Thymus (tissue), 11 donors: ENCODE measurements around the gene C3orf38. TPM values are rescaled to one million over a fixed set of nuclear protein-coding genes. Genes with fewer than 3 reads are reported as not detected.

Source experiments
- DNase-seq, 9 donors: peaks; one replicate each; pipeline ENCODE4 v3.0.0-alpha.2; 2013; ENCODE audit warnings: low spot score in 9 of 9, low read depth in 6 of 9, missing footprints in 1 of 9
- H3K27ac ChIP-seq, 2 donors: one replicate each; pipeline ENCODE4 v1.5.1; 2013; ENCODE audit warnings: control low read depth in 1 of 2, low read depth in 1 of 2, low read length in 1 of 2, mild to moderate bottlenecking in 1 of 2, moderate library complexity in 1 of 2
- H3K27me3 ChIP-seq, 2 donors: one replicate each; pipeline ENCODE4 v1.5.1; 2013; ENCODE audit warnings: low read length in 1 of 2; ENCODE audit not compliant: control insufficient read depth in 2 of 2, insufficient read depth in 1 of 2
- H3K36me3 ChIP-seq, 2 donors: one replicate each; pipeline ENCODE4 v1.5.1; 2013; ENCODE audit warnings: low read length in 1 of 2, mild to moderate bottlenecking in 1 of 2, moderate library complexity in 1 of 2; ENCODE audit not compliant: control insufficient read depth in 2 of 2, insufficient read depth in 2 of 2
- H3K4me1 ChIP-seq, 2 donors: one replicate each; pipeline ENCODE4 v1.5.1; 2013; ENCODE audit warnings: low read length in 2 of 2; ENCODE audit not compliant: control insufficient read depth in 2 of 2, insufficient read depth in 2 of 2
- H3K4me3 ChIP-seq, 2 donors: one replicate each; pipeline ENCODE4 v1.5.1; 2013; ENCODE audit warnings: low read length in 2 of 2, control low read depth in 1 of 2, mild to moderate bottlenecking in 1 of 2
- H3K9me3 ChIP-seq, 2 donors: one replicate each; pipeline ENCODE4 v1.5.1; 2013; ENCODE audit warnings: low read length in 1 of 2, mild to moderate bottlenecking in 1 of 2; ENCODE audit not compliant: control insufficient read depth in 2 of 2, insufficient read depth in 1 of 2
- WGBS: extraction: QIAGEN DNeasy Blood & Tissue Kit; methylation state at CpG from one replicate; pipeline ENCODE4 v1.1.7; 2013; 5-methylcytosine and 5-hydroxymethylcytosine counted together
- polyA plus RNA-seq: library from polyadenylated mRNA; stranded (reverse); fragments of 200-250 nt; gene quantifications from one replicate; pipeline ENCODE4 v1.2.3, GENCODE V29; 2013
- total RNA-seq: library from RNA; stranded (reverse); fragments of 120-200 nt; gene quantifications from one replicate; pipeline ENCODE4 v1.2.4, GENCODE V29; 2013
- donor health status: healthy.

C3orf38 gene
- total and polyA plus RNA-seq, 2 donors: 16.7 to 40.4 TPM

GRCh38 chr3:88203642-88204055, 53.9 kb downstream of the C3orf38 start:
- Histone ChIP-seq H3K27me3 (no peaks in the 10 kb centered on the region), H3K9me3 (no peaks in the 10 kb centered on the region), H3K4me1 (no peaks in the 10 kb centered on the region), H3K4me3 (no peak overlapping the region), H3K36me3 (no peaks in the 10 kb centered on the region), H3K27ac (no peak overlapping the region)
- peak in 8 of 9 donors; percentile 2 to 61 (median 34) for DNase-seq
- WGBS: 22% methylated on average over 5 of the region's 5 CpGs

Other genes starting within 250 kb of the C3orf38 start
- 64.8 TPM for gene CGGBP1, start 91.0 kb upstream of the C3orf38 start, total RNA-seq
- gene CGGBP1, start 91.0 kb upstream of the C3orf38 start, polyA plus RNA-seq: 121 TPM
- 15.0 TPM for gene ZNF654, start 90.7 kb upstream of the C3orf38 start, total RNA-seq
- 9.5 TPM for gene ZNF654, start 90.7 kb upstream of the C3orf38 start, polyA plus RNA-seq